Inflammatory macrophage treated with lipopolysaccharide for 1 hour (primary cell): ENCODE data around the gene TIMELESS.
"Not testable (repeated sequence)": the region's sequence is repeated elsewhere in the genome, so short reads cannot be mapped to it uniquely, and the experiment has no call there.

ENCODE experiments used
- DNase-seq, 2 donors: peaks; one replicate each; pipeline ENCODE4 v3.0.0-alpha.2; 2020 to 2022

Gene TIMELESS

DNA sequence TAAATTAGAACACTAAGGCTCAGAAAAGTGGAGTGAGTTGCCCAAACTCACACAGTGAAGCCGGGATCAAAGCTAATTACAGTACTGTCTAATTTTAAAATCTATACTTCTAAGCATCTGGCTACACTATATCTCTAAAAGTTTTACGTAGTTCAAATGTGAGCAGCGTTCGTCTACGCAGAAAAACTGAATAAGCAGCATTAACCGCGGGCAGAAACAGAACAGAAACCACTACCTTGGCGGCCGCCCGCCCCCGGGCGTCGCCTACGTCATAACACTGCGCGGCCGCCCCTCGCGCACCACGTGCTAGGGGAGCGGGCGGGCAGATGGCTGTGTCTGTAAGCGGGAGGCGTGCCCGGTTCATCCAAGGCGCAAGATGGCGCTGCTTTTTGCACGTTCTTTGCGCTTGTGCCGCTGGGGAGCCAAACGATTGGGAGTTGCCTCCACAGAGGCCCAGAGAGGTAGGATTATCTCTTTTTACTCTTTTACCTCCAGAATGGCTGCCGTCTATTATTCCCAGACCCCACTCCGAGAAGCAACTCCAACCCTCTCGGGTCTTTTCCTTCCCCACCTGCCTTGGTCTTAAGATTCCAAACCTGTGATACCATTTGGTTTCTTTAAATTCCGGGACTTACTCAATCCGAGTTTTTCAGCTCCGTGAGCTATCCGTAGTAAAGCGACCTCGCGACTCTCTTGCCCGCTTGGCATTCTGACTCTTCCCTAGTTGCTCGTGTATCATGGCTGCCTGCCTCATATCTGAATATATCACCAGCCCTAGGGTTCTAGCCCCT is 19.2 kb upstream of the TIMELESS start, which contains the start of gene SPRYD4:
SPRYD4 (plus strand) TSS at position 363 of the 791 bp plus-strand sequence; CDS start at position 377, 14 bp downstream.
- DNase-seq = peak; percentile 91 to 96

DNA sequence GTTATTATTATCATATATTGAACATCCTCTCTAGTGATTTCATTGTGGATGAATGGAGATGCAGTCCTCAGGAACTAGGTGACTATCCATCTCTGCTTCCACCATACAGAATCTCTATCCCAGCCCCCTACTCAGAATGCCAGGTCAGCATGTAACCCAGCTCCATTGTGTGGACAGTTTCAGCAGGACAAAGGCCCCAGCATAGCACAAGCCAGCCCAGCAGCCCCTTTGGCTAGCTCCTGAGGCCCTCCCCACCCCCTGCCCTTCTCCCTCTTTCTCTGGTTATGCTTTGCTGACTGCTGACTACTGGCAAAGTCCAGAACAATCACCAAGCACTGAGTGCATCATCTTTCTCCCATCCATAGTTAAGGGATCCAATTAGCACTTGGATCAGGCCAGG is 13.3 kb upstream of the TIMELESS start:
- no peak for DNase-seq

DNA sequence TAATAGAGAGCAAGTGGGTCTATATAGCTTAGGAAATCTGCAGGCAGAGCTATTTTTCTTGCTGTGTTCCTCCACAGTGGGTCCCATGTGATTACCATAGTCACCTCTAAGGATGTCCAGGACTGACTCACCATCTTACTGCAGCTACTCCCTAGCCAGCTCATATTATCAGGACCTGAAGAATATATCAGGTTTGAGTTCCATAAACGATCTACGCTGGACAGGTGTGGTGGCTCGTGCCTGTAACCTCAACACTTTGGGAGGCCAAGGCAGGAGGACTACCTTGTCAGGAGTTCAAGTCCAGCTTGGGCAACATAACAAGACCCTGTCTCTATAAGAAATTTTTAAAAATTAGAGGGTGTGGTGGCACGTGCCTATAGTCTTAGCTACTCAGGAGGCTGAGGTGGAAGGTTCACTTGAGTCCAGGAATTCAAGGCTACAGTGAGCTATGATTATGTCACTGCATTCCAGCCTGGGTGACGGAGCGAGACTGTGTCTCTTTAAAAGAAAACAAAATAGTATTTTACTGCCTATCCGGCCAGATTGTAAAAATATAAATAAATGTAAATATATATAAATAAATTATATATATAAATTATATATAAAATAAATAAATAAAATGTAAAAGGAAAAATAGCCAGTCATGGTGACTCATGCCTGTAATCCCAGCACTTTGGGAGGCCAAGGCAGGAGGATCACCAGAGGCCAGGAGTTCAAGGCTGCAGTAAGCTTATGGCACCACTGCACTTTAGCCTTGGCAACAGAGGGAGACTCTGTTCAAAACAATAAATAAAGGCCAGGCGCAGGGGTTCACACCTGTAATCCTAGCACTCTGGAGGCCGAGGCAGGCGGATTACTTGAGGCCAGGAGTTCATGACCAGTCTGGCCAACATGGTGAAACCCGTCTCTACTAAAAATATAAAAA is 12.3 kb upstream of the TIMELESS start:
- DNase-seq = peak in 1 of 2 donors; percentile 3

DNA sequence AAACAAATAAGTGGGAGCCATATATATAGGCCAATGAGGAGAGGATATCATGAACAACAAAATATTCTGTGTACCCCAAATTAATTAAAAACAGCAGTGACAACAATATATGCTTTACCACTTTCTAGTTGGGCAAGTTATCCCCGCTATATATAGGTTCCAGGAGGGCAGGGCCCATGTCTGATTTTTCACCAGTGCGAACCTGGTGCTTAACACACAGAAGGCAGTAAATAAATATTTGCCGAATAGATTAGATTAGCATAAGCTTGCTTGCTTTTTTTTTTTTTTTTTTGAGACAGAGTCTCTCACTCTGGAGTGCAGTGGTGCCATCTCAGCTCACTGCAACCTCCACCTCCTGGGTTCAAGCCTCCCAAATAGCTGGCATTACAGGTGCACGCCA is 8.6 kb upstream of the TIMELESS start:
- DNase-seq = no peak

DNA sequence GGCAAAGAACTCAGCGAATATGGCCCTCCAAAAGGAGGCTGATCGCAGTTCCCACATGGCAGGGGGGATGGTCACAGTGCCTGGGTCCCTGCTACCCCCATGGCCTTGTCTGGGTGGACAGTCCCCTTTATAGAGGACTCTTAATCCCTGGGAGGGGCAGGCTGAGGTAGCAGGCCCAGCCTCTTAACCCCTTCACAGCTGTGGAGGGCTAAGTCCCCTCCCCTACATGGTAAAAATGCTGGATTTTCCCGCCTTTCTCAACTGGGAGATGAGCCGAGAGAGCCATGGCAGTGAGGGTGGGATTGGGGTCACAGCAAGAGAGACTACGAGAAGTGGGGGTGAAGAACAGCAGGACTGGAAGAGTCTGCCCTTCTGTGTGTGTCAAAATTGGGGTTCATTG is 5.3 kb upstream of the TIMELESS start, which contains the start of gene MIP:
MIP (minus strand) TSS at position 101 of the 400 bp plus-strand sequence; CDS start at position 57, 44 bp downstream.
- no peak for DNase-seq

DNA sequence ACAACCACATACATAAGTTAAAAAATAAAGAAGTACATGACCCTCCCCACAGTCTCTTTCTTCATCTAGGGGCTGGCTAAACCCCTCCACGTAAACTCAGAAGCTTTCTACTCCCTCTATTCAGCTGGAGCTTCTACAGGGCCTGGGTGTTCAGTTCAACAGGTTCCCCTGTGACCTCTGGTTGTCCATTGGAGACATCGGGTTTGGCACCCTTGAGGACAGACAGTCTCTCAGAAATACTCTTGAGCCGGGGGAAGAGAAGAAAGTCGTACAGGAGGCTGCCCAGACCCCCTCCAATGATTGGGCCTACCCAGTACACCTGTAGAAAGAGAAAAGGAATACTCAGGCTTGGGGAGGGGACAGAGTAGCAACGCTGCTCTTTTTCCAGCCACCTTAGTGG is 1.9 kb upstream of the TIMELESS start:
- no peak for DNase-seq

DNA sequence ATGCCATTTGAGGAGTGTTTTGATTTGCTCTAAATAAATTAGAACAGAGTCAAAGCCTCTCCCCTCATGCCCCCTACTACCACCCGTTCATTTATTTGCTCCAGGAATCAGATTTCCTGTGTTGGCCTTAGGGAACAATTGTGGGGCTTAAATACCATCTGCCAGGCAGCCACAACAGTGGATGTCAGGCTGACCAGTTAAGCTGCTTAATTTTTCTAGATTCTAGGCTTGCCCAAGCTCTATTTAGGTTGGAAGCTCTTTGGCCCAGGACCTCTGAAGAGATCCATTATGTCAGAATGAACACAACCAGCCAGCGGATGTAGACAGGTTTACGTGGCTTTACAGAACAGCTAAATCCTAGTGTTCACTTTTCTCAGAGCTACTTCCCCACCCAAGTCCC is 1.0 kb upstream of the TIMELESS start:
- no peak for DNase-seq

DNA sequence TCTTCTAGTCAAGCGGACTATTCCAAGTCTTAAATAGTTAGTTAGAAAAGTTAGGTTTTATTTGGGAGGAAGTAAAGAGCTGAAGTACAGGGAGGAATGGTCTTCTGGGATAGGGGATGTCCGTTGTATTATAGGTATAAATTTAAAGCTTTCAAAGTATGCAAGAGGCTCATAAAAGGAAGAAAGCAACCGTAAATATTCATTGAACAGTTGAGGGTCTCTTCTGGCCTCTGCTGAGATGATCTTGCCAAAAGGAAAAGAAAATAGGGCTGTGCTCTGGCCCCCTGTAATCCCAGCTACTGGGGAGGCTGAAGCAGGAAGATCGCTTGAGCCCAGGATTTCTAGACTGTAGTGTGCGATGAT is 377 bp upstream of the TIMELESS start:
- no peak for DNase-seq

DNA sequence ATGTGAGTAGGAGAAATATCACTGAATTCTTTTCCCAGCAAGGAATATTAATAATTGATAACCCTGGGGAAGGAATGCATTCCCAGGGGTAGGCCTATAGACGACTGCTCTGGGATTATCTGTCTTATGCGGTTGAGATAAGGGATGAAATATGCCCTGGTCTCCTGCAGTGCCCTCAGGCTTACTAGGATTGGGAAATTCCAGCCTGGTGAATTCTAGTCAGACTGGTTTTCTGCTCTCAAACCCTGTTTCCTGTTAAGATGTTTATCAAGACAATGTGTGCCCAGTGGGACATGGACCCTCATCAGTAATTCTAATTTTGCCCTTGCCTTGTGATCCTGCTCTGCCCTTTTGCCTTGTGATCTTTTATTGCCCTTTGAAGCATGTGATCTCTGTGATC is 6.0 kb downstream of the TIMELESS start:
- DNase-seq = not testable (repeated sequence)

DNA sequence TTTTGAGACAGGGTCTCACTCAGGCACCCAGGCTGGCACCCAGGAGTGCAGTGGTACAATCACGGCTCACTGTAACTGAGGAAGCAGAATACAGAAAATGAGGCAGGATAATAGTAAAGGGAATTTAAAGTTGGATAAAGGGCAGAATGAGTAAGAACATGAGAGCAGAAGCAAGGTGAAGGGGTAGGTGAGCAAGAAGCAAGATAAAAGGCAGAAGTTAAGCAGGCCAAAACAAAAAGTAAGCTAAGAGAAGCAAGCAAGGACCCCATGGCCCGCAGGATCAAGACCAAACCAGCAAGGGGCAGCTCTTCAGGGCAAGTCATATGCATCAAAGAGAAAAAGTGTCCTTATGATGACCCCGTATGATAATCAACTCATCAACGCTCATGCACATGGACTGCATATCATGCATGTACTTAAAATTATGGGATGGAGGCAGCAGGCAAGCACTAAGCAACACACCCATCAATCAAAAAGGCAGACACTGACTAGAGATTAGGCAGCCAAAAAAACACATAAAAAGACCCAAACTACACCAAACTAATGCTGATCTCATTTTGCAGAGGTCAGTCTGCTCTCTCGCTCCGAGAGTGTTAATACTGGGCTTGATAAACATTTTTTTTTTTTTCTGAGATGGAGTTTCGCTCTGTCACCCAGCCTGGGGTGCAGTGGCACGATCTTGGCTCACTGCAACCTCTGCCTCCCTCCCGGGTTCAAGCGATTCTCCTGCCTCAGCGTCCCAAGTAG is 11.6 kb downstream of the TIMELESS start:
- no peak for DNase-seq

DNA sequence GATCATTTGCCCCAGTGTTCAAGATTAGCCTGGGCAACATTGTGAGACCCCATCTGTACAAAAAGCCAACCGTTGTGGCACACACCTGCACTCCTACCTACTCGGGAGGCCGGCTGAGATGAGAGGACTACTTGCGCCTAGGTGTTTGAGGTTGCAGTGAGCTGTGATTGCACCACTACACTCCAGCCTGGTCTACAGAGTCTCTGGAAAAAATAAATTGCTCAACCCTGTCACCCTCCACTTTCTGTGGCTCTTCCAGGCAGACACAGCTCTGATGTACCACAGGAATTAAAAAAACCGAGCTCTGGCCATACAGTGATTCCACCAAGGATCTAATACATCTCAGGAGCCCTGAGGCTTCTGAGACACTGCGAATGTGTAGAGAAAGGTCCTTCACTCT is 14.4 kb downstream of the TIMELESS start:
- no peak for DNase-seq

DNA sequence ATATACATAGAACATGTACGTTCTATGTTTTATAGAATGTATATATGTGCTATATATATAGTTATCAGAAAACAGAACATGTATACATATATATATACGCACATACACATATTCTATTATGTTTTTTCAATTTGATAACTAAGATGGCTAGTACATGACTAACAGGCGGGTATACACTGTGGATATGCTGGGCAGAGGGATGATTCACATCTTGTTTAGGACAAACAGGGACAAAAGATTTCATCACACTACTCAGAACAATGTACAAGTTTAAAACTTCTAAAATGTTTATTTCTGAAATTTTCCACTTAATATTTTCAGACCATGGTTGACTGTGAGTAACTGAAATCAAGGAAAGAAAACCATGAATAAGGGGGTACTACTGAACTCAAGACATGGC is 17.4 kb downstream of the TIMELESS start:
- no peak for DNase-seq

DNA sequence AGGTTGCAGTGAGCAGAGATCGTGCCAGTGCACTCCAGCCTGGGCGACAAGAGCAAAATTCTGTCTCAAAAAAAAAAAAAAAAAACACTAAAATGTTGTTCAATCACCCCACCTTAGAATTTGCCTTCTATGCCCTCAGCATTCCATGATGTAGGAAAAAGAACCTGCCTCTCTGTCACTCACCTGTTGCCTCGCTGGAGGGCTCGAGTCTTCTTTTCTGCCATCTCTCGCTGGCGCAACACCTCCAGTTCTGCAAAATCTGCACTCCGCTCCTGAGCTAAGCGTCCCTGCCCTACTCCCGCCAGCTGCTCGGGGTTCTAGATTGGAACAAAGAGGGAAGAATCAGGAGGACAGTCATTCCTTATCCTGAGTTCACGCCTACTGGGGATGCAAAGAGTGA is 17.9 kb downstream of the TIMELESS start:
- no peak for DNase-seq

DNA sequence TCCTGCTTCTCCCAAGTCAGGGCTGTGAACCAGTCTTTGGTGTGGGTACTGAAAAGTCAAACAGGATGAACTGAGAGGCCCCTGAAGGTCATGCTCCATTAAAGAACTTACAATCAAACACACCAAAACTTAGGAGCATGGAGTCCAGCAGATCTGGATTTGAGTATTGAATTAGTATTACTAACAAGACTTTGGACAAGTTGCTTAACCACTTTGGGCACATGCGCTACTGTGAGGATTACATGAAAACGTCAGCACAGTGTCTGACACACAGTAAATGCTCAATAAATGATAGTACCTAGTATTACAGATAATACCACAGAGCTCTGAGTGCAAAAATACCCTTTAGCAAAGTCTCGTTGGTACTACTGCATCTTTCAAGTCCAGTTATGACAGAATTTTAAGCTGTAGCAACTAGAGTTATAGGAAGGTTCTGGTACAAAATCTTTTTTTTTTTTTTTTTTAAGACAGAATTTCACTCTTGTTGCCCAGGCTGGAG is 23.2 kb downstream of the TIMELESS start:
- no peak for DNase-seq

DNA sequence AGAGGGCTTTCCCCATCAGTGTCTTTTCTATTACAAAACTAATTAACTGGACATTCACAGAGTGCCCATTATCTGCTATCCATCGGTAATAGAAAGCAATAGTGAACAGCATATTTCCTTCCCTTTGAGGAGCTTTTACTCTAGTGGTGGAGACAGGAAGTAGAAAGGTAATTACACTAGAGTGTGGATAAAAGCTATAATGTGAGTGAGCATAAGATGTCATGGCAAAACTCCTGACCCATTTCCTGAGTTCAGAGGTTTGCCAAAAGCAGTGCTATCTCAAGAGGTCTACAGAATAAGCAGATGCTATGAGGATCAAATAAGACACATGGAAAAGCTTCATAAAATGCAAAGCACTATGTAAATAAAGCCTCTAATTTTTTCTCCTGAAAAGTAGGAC is 24.0 kb downstream of the TIMELESS start:
- no peak for DNase-seq

DNA sequence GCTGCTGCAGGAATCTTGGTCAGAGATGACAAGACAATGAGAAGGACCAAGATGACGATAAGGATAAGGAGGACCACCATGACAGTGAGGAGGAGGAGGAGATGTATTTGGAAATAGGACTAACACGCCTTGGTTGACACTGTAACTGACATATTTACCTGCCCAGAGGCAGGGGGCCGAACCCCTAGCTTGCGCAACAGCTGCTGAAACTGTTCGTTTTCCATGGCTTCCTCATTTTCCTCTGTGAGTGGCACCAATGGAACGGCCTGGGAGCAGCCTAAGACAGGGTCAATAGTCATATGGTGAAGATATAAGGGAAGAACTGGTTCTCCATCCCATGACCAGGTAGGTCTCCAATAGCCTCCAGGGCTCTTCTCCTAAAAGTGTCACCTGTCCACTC is 28.8 kb downstream of the TIMELESS start:
- no peak for DNase-seq

DNA sequence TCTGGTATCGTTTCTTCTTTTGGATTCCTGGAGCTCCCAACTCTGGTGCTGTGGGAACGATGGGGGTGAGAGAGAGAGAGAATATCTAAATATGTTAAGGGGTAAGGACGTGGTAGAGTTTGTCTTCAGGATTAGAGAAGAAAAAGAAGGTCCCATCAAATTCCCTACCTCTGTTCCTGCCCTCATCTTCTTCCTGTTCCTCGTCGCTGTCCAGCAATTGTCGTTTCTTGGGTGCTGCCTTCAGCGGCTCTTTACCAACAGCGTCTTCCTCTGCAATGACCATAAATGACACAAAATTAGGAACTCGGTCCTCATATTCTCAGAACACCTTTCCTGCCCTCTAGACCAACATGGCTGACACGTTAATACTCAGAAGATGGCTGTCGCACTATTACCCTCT is 31.5 kb downstream of the TIMELESS start:
- no peak for DNase-seq

DNA sequence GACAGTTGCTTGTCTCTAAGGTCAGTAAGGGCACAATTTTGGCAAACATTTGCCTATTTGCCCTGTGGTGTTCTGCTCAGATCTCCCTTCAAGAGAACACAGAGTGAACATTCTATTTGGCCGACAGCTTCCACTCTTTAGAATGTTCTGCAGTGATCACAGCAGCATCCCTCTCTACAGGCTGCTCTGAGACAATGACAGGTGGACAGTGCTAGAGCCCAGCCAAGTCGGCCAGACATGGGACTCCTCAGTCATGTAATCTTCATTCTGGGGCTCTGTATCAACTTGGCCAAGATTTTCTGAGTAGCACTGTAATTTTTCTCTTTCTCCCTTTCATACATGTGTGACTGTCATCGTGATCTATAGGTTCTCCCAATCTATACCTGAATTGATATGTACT is 34.8 kb downstream of the TIMELESS start:
- no peak for DNase-seq

DNA sequence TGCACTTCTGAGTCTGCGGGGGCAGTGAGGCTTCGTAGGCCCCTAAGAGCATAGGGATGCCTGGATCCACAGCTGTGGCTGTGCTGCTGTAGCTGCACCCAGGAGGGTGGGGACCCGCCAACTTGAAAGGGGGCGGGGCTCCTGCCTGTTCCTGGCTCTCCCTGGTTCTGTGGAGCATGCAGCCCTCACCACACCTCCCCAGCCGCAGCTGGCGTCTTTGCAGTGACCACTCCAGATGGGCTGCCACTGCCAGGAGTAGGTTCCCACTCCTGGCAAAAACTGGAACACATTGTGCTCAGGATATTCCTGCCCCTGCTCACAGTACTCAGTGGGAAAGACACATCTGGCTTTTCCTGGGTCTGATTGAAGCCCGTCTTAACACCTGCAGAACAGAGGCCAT is 35.8 kb downstream of the TIMELESS start:
- DNase-seq = no peak

DNA sequence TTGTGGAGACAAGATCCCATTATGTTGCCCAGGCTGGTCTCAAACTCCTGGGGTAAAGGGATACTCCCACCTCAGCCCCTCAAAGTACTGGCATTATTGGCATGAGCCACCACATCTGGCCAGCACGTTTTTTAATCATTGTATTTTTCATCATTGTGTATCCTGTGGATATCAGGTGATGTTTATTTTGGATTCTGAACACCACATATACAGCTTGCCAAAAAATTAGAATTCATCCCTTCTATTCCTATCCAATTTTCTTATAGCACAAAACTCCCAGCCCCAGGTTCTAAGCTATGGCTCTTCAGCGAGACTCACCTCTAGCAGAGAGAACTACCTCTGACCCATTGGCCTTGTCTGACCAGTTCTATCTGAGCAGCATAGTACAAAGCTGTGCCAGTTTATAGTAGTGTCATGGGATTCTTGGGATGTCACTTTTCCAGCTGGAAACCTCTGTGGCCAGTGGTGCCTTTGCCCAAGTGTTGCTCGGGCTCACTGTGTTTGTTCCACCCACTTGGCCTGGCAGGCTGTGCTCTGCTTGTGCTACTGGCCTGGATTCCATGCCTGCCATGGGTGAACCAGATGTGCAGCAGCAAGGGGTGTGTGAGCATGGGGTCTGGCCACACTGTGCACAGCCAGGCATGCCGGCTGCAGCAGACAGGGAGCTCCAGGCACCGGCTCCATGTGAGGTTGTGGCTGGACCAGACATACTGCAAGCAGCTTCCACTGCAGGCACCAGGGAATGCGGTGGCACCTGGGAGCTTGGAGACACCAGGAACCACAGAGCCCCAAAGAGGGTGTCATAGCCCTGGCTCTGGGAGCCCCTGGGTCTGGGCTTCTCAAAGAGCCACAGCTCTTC is 37.2 kb downstream of the TIMELESS start:
- DNase-seq = no peak

DNA sequence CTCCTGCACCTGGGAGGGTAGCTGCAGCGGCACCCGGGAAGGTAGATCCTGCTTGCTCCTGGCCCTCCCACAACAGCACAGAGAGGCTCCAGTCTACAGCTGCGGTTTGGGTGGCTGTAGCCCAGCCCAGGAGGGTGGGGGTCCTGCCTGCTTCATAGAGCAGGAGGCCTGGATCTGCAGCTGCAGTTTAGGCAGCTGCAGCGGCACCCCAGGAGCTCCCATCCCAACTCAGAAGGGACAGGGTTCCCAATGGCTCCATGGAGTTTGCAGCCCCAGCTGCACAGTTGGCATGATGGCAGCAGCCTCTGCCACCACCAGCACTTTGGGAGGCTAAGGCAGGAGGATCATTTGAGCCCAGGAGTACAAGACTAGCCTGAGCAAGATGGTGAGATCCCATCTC is 38.5 kb downstream of the TIMELESS start:
- DNase-seq = no peak
